ENCODE results near the gene KMT5C.

The KMT5C gene

GRCh38 chr19:55339105-55339888 is at the start of gene KMT5C:
TSS of gene KMT5C (plus strand) at chr19:55339876. CDS start at chr19:55341937, 2,061 bp downstream.
- TF ChIP-seq CTCF (IDR thresholded peaks at IDR 0.05; ENCODE audit: borderline replicate concordance, control extremely low read depth, extremely low read depth, insufficient read depth, missing control alignments) = no peak
- in situ Hi-C loops (cut with MboI; ENCODE audit: low sequenced_read_pairs, unreplicated experiment) = no loop called here
- peak; percentile 98 for DNase-seq (ENCODE audit: low spot score)

GRCh38 chr19:55297267-55297666 is 42.4 kb upstream of the KMT5C start:
- TF ChIP-seq CTCF (IDR thresholded peaks at IDR 0.05; ENCODE audit: borderline replicate concordance, control extremely low read depth, extremely low read depth, insufficient read depth, missing control alignments) = no peak
- in situ Hi-C loops (cut with MboI; ENCODE audit: low sequenced_read_pairs, unreplicated experiment) = no loop called here
- DNase-seq (ENCODE audit: low spot score) = no peak

- in situ Hi-C loops (cut with MboI; ENCODE audit: low sequenced_read_pairs, unreplicated experiment) = no loop called here
- no peak for TF ChIP-seq CTCF (IDR thresholded peaks at IDR 0.05; ENCODE audit: borderline replicate concordance, control extremely low read depth, extremely low read depth, insufficient read depth, missing control alignments)
Observed at GRCh38 chr19:55299991-55300390, 39.7 kb upstream of the KMT5C start.

GRCh38 chr19:55300886-55301458 is 38.7 kb upstream of the KMT5C start:
- DNase-seq (ENCODE audit: low spot score) = no peak
- TF ChIP-seq CTCF (IDR thresholded peaks at IDR 0.05; ENCODE audit: borderline replicate concordance, control extremely low read depth, extremely low read depth, insufficient read depth, missing control alignments) = no peak
- in situ Hi-C loops (cut with MboI; ENCODE audit: low sequenced_read_pairs, unreplicated experiment) = no loop called here

More at GRCh38 chr19:55299991-55300390, 39.7 kb upstream of the KMT5C start:
- no peak for DNase-seq (ENCODE audit: low spot score)

- in situ Hi-C loops (cut with MboI; ENCODE audit: low sequenced_read_pairs, unreplicated experiment) = no loop called here
- TF ChIP-seq CTCF (IDR thresholded peaks at IDR 0.05; ENCODE audit: borderline replicate concordance, control extremely low read depth, extremely low read depth, insufficient read depth, missing control alignments) = peak; percentile 93
- peak; percentile 98 for DNase-seq (ENCODE audit: low spot score)
Observed at GRCh38 chr19:55301459-55302317, 38.0 kb upstream of the KMT5C start.

- in situ Hi-C loops (cut with MboI; ENCODE audit: low sequenced_read_pairs, unreplicated experiment) = no loop called here
- DNase-seq (ENCODE audit: low spot score) = no peak
- no peak for TF ChIP-seq CTCF (IDR thresholded peaks at IDR 0.05; ENCODE audit: borderline replicate concordance, control extremely low read depth, extremely low read depth, insufficient read depth, missing control alignments)
Observed at GRCh38 chr19:55302318-55302703, 37.4 kb upstream of the KMT5C start.
